ENCODE measurements around the gene RHNO1. TPM values are rescaled to one million over a fixed set of nuclear protein-coding genes. Genes with fewer than 3 reads are reported as not detected.
"Not testable (repeated sequence)": the region's sequence is repeated elsewhere in the genome, so short reads cannot be mapped to it uniquely, and the experiment has no call there.

The RHNO1 gene
- total RNA-seq, 2 experiments from 2014 or later: 50.3 to 53.8 TPM

DNA sequence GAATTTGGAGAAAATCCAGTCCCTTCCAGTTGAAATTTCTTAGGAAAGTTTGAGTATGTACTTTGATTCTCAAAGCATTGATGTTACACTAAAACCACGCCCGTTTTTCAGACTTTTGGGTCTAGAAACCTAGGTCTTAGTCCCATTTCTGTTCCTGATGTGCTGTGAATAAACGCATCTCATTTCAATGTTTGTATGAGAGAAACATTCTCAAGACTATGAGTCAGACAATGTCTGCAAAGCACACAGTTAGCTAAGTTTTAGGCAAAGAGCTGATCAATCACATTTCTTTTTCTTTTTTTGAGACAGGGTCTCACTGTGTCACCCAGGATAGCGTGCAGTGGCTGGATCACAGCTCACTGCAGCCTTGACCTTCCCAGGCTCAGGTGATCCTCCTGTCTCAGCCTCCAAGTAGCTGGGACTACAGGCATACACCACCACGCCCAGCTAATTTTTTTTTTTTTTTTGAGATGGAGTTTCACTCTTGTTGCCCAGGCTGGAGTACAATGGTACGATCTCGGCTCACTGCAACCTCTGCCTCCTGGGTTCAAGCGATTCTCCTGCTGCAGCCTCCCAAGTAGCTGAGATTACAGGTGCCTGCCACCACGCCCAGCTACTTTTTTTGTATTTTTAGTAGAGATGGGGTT, 7.9 kb upstream of the RHNO1 start:
- H3K27ac Mint-ChIP-seq; DNase-seq; POLR2A ChIA-PET; H3K27me3 Mint-ChIP-seq; H3K9me3 Mint-ChIP-seq; H3K4me1 Mint-ChIP-seq; ATAC-seq (ENCODE audit: low read depth); H3K4me3 Mint-ChIP-seq: not testable (repeated sequence)
- H3K36me3 Mint-ChIP-seq: peaks cover 31% of the 10 kb centered on the region

GRCh38 chr12:2876431-2877046, 484 bp upstream of the RHNO1 start:
- peak overlapping the region; percentile 97 for H3K4me3 Mint-ChIP-seq
- H3K4me1 Mint-ChIP-seq: peaks cover 28% of the 10 kb centered on the region
- H3K9me3 Mint-ChIP-seq: no peaks in the 10 kb centered on the region
- H3K36me3 Mint-ChIP-seq: peaks cover 37% of the 10 kb centered on the region
- H3K27ac Mint-ChIP-seq: peak overlapping the region; percentile 90
- DNase-seq (no peak), ATAC-seq (ENCODE audit: low read depth) (peak; percentile 64)
- no peaks in the 10 kb centered on the region for H3K27me3 Mint-ChIP-seq
- POLR2A ChIA-PET: interaction anchor here (0.8 to 2.3 kb wide), 13 partner anchors 9 to 185 kb away, joined by 3 to 12 read pairs (median 5); partner anchors contain the start of genes FKBP4 and TULP3

DNA sequence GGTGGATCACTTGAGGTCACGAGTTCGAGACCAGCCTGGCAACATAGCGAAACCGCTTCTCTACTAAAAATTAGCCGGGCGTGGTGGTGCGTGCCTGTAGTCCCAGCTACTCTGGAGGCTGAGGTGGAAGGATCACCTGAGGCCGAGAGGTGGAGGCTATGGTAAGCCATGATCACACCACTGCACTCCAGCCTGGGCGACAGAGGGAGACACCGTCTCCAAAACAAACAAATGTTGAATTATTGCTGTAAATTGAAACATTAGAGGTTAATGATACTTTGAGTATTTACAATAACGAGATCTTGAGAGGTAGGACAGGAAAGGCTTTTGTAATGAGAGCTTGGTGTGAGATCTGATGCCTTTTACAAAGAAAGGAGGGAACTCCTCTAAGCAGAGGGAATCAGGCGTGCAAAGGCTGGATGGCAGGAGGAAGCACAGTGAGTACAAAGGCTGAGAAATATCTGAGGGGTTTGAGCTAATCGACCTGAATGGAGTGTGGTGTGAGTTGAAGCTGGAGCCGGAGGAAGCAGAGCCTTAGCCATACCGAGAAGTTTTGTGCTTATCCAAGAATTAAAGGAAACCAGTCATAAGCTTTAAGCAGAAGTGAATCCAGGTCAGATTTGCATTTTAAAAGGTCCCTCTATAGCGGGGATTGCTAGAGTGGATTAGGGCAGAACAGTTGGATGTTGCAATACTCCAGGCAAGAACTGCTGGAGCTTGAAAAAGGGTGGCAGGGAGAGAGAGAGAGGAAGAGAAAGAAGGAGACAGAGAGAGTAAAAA, 1.1 kb downstream of the RHNO1 start:
- no peak for DNase-seq
- H3K27me3 Mint-ChIP-seq: no peaks in the 10 kb centered on the region
- peak overlapping the region; percentile 96 for H3K27ac Mint-ChIP-seq
- no peaks in the 10 kb centered on the region for H3K9me3 Mint-ChIP-seq
- peak overlapping the region; percentile 98 for H3K4me3 Mint-ChIP-seq
- peaks cover 32% of the 10 kb centered on the region for H3K4me1 Mint-ChIP-seq
- no peak for ATAC-seq (ENCODE audit: low read depth)
- peaks cover 34% of the 10 kb centered on the region for H3K36me3 Mint-ChIP-seq
- POLR2A ChIA-PET: interaction anchor here (1.0 to 3.4 kb wide), 6 partner anchors 7 to 83 kb away, joined by 3 to 18 read pairs (median 10); partner anchors contain the start of genes FKBP4 and TULP3

DNA sequence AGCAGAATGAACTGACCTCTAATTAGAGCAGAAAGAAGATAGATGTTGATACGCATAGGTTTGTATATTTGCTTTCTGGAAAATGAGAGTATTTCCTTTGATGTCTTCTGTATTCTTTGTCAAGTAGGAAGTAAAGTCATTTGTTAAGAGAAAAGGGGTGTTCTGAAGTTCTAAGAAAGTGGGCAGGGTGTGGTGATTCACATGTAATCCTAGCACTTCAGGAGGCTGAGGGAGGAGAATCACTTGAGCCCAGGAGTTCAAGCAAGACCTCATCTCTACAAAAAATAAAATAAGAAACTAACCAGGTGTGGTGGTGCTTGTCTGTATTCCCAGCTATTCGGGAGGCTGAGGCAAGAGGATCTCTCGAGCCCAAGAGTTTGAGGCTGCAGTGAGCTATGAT, 2.8 kb downstream of the RHNO1 start:
- Mint-ChIP-seq H3K27me3 (no peaks in the 10 kb centered on the region), H3K4me3 (peak overlapping the region; percentile 74), H3K4me1 (peaks cover 37% of the 10 kb centered on the region), H3K36me3 (peaks cover 33% of the 10 kb centered on the region), H3K9me3 (no peaks in the 10 kb centered on the region), H3K27ac (peak overlapping the region; percentile 82)
- peak; percentile 41 for ATAC-seq (ENCODE audit: low read depth)
- POLR2A ChIA-PET: interaction anchor here (1.2 to 3.4 kb wide), 2 partner anchors 11 to 25 kb away, joined by 3 to 18 read pairs; partner anchors contain the start of gene TULP3
- no peak for DNase-seq

GRCh38 chr12:2884810-2885209, 7.8 kb downstream of the RHNO1 start:
- Mint-ChIP-seq H3K4me3 (no peak overlapping the region), H3K27me3 (no peaks in the 10 kb centered on the region), H3K4me1 (peaks cover 26% of the 10 kb centered on the region), H3K27ac (no peak overlapping the region), H3K9me3 (no peaks in the 10 kb centered on the region), H3K36me3 (peaks cover 25% of the 10 kb centered on the region)
- POLR2A ChIA-PET: interaction anchor here (0.7 to 1.2 kb wide), 2 partner anchors 8 to 1762 kb away, joined by 5 to 7 read pairs; partner anchors contain the start of genes FOXM1 and RHNO1
- DNase-seq (no peak), ATAC-seq (ENCODE audit: low read depth) (no peak)

- POLR2A ChIA-PET: interaction anchor here (1.2 to 1.4 kb wide), 2 partner anchors 9 to 10 kb away, joined by 5 to 7 read pairs; partner anchors contain the start of genes FOXM1 and RHNO1
- peaks cover 17% of the 10 kb centered on the region for H3K36me3 Mint-ChIP-seq
- H3K4me1 Mint-ChIP-seq: peaks cover 31% of the 10 kb centered on the region
- H3K27me3 Mint-ChIP-seq: no peaks in the 10 kb centered on the region
- DNase-seq (no peak), ATAC-seq (ENCODE audit: low read depth) (no peak)
- no peak overlapping the region for H3K4me3 Mint-ChIP-seq
- H3K9me3 Mint-ChIP-seq: no peaks in the 10 kb centered on the region
- H3K27ac Mint-ChIP-seq: no peak overlapping the region
Measured at GRCh38 chr12:2886768-2887450, 9.9 kb downstream of the RHNO1 start.

GRCh38 chr12:2890001-2890387, 13.0 kb downstream of the RHNO1 start:
- Mint-ChIP-seq H3K4me3 (peak overlapping the region; percentile 96), H3K36me3 (peaks cover 10% of the 10 kb centered on the region), H3K9me3 (no peaks in the 10 kb centered on the region), H3K27me3 (no peaks in the 10 kb centered on the region), H3K27ac (peak overlapping the region; percentile 83), H3K4me1 (peaks cover 27% of the 10 kb centered on the region)
- ATAC-seq (ENCODE audit: low read depth): no peak
- DNase-seq: no peak
- POLR2A ChIA-PET: interaction anchor here (0.9 to 2.1 kb wide), 4 partner anchors 10 to 199 kb away, joined by 3 to 18 read pairs (median 8); partner anchors contain the start of genes FOXM1 and RHNO1

DNA sequence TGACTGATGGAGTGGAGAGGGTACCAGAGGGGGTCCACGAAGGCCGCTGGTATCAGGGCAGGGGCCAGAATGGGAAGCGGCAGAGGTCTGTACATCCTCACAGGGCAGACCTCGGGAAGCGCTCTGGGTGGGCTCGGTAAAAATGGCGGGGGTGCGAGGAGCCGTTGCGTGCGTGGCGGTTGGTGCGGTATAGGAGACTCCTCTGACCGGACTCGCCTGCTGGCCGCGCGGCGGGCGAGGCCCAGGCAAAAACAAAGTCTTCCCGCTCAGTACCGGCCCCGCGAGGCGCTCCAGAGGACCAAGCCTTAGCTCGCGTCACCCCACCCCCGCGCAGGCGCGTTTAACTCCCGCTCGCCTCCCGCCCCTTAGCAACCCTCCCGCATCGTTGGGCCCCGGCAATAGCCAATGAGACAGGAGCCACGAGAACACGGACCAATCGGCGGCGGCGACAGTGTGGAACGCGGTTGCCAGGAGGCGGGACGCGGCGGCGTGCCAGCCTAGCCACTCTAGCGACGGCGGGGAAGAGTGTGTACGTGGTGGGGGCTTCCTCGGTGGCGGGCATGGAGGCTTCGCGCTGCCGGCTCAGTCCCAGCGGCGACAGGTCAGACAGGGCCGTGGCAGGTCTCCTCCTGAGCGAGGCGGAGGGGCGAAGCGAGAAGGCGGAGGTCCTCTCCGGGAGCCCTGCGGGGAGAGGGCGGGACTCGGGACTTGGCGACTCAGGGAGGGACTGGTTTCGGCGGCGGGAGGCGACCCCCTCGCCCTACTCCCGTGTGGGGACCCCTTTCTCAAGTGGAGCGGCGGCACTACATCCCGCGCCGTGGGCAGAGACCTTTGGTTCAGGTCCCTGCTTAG, 13.6 kb downstream of the RHNO1 start, which contains the start of gene TULP3:
TSS of gene TULP3 (plus strand) at position 504 of the 852 bp plus-strand sequence. CDS start at position 561, 57 bp downstream.
- H3K36me3 Mint-ChIP-seq: peaks cover 8% of the 10 kb centered on the region
- peaks cover 24% of the 10 kb centered on the region for H3K4me1 Mint-ChIP-seq
- H3K9me3 Mint-ChIP-seq: no peaks in the 10 kb centered on the region
- POLR2A ChIA-PET: interaction anchor here (0.8 to 2.1 kb wide), 7 partner anchors 11 to 200 kb away, joined by 3 to 18 read pairs (median 3); partner anchors contain the start of genes FOXM1 and RHNO1
- ATAC-seq (ENCODE audit: low read depth) (peak; percentile 98), DNase-seq (peak; percentile 95)
- H3K27me3 Mint-ChIP-seq: no peaks in the 10 kb centered on the region
- H3K27ac Mint-ChIP-seq: peak within 1 kb of the TSS; percentile 83
- peak within 1 kb of the TSS; percentile 96 for H3K4me3 Mint-ChIP-seq

- Mint-ChIP-seq H3K27me3 (no peaks in the 10 kb centered on the region), H3K27ac (no peak overlapping the region), H3K9me3 (no peaks in the 10 kb centered on the region), H3K4me3 (peak overlapping the region; percentile 96), H3K4me1 (peaks cover 24% of the 10 kb centered on the region), H3K36me3 (peaks cover 8% of the 10 kb centered on the region)
- ATAC-seq (ENCODE audit: low read depth): peak; percentile 6
- POLR2A ChIA-PET: interaction anchor here (0.6 to 2.1 kb wide), 5 partner anchors 12 to 91 kb away, joined by 3 to 18 read pairs (median 3); partner anchors contain the start of genes FOXM1 and RHNO1
- no peak for DNase-seq
Measured at GRCh38 chr12:2891240-2892053, 14.4 kb downstream of the RHNO1 start.

GRCh38 chr12:2892246-2892645, 15.2 kb downstream of the RHNO1 start:
- peaks cover 8% of the 10 kb centered on the region for H3K36me3 Mint-ChIP-seq
- DNase-seq (no peak), ATAC-seq (ENCODE audit: low read depth) (no peak)
- no peak overlapping the region for H3K27ac Mint-ChIP-seq
- no peaks in the 10 kb centered on the region for H3K27me3 Mint-ChIP-seq
- no peaks in the 10 kb centered on the region for H3K9me3 Mint-ChIP-seq
- peak overlapping the region; percentile 28 for H3K4me3 Mint-ChIP-seq
- H3K4me1 Mint-ChIP-seq: peaks cover 24% of the 10 kb centered on the region
- POLR2A ChIA-PET: no interaction called here

GRCh38 chr12:2893007-2893406, 16.0 kb downstream of the RHNO1 start:
- H3K27me3 Mint-ChIP-seq: no peaks in the 10 kb centered on the region
- H3K4me3 Mint-ChIP-seq: no peak overlapping the region
- no peak for ATAC-seq (ENCODE audit: low read depth)
- no peak overlapping the region for H3K27ac Mint-ChIP-seq
- POLR2A ChIA-PET: no interaction called here
- H3K4me1 Mint-ChIP-seq: peaks cover 22% of the 10 kb centered on the region
- H3K9me3 Mint-ChIP-seq: no peaks in the 10 kb centered on the region
- peaks cover 5% of the 10 kb centered on the region for H3K36me3 Mint-ChIP-seq
- no peak for DNase-seq
